ENCODE data around the gene C20orf141.
"Not testable (repeated sequence)": the region's sequence is repeated elsewhere in the genome, so short reads cannot be mapped to it uniquely, and the experiment has no call there.

C20orf141 gene

DNA sequence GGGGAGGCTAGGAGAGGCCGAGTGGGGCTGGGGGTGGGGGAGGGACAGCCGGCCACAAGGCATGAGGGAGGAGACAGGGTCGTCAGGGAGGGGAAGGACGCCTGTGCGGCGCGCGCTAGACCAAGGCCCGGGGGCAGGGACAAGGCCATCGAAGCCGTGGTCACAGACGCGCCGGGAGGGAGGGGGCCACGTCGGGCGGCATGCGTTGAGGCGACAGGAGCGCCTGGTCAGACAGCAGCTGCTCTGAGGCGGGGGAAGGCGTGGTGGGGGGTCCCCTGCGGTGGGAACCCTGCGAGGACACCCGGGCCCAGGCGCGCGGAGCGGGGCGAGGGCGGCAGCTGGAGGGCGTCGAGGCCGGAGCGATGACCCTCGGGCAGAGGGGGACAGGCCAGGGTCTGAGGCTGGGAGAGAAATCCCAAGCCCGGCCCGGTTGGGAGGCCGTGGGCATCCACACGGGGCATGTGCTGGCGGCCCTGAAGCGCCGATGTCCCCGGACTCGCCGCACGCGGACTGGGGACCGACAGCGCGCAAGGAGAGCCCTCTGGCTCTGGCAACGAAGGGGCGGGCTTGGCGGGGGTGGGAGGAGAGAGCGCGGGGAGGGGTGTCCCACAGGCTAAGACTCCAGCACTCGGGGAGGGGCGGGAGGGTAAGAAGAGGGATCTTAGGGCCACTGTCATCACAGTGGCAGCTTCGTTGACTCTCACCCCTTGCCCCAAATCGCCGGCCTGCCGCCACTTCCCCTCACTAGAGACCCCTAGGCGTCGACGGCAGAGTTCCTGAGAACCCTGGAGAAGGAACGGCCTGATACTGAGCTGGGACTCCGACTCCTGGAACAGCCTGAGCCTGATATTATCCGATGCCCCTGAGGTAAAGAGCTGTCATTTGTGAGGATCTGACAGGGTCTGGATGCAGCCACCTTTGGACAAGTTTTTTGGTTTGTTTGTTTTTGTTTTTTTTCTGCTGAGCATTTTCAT lies 6.4 kb downstream of the C20orf141 start:
- DNase-seq: peak; percentile 35

DNA sequence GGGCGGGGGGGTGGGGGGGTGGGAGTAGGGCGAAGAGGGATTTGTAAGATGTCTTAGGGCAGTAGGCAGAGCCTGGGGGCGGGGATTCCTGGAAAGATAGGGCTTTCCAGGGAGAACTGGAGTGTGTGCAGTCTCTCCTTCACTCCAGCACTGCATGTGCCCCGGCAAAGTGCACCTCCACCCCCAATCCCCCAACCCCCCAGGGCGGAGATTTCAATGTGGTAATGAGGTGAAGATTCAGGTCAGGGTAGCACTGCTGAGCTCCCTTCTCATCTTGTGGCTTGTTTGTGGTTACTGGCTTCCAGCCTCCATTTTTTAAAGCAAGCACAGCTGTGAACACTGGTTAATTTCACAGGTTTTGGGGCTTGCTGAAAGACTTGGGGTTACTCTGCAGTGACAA lies 7.3 kb downstream of the C20orf141 start:
- DNase-seq: no peak

DNA sequence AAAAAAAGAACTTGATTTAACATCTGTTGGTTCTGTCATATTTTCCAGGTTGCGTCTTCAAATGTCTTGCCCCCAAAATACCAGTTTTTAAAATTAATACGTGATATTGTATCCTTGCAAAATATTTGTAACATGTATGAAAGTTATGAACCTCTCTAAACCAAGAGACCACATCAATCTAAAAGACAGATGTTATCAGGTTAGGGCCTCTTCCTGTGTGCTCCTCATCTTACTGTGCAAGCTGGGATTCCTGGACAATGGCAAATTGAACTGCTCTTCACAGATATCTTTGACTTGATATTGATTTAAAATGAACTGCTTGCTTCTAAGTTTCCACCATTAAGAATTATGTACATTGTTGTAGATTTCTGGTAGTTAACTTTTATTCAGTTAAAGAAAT lies 11.0 kb downstream of the C20orf141 start:
- DNase-seq: no peak

DNA sequence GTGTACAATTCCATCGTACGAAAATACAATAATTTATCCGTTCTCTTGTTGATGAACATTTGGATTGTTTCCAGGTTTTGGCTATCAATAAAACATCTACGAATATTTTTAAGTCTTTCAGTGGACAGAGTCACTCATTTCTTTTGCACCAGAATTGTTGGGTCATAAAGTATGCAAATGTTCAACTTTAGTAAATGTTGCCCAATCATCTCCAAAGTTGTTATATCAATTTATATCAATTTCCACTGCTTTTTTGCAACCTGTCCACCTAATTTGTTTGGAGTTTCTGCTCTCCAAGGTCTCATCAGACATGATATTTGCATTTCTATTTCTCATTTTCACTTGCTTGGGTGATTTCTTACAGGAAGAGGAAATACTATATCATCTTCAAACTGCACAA lies 11.9 kb downstream of the C20orf141 start:
- DNase-seq: no peak

DNA sequence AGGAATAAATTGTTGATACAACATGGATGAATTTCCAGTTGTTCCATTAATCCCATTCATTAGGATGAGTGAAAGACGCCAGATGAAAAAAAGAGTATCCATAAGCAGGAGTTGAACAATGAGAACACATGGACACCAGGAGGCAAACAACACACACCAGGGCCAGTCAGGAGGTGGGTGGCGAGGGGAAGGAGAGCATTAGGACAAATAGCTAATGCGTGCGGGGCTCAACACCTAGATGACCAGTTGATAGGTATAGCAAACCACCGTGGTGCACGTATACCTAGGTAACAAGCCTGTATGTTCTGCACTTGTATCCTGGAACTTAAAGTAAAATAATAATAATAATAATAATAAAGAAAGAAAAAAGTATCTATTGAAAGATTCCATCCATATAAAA lies 14.6 kb downstream of the C20orf141 start:
- no peak for DNase-seq

DNA sequence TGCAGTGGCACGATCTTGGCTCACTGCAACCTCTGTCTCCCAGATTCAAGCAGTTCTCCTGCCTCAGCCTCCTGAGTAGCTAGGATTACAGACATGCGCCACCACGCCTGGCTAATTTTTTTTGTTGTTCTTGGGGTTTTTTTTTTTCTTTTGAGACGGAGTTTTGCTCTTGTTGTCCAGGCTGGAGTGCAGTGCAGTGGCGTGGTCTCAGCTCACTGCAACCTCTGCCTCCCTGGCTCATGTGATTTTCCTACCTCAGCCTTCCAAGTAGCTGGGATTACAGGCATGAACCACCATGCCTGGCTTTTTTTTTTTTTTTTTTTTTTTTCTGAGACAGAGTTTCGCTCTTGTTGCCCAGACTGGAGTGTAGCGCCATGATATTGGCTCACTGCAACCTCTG lies 16.4 kb downstream of the C20orf141 start:
- not testable (repeated sequence) for DNase-seq

DNA sequence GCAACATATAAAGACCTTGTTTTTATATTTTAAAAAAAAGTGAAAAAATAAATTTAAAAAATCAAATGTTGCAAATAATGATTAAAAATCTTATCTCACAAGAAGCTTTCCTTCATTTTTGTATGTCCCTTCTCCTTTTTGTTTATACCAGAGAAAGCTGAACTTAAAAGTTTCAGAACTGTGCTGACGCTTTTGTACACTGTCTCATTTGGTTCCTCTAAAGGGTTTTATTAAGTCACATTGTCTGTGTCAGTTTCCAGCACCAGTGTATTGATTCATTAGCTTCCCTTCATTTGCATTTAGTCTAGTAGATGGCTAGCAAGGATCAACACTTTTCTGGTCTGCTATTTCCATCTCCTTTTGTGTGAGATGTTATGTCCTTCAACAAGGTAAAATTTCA lies 19.0 kb downstream of the C20orf141 start:
- no peak for DNase-seq

DNA sequence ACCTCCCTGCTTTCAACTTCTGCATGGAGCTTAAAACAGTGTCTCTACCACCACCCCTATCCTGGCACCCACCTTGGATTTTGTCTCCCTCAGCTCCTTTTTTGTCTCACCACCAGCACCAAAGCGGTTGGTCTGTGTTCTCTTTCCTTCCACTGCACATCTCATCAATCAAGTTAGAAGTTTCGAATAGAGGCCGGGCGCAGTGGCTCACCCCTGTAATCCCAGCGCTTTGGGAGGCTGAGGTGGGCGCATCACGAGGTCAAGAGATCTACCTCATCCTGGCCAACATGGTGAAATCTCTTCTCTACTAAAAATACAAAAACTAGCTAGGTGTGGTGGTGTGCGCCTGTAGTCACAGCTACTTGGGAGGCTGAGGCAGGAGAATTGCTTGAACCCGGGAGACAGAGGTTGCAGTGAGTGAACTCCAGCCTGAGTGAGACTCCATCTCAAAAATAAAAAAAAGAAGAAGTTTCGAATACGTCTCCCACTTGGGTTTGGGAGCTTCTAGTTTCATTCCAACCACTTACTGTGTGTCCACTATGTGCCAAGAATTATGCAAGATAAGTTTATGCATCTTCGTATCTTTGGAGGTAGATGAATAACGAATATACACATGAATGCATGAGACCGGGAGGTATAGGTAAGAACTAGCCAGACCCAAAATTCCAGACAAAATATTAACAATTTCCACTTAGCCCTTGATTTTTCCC lies 19.8 kb downstream of the C20orf141 start:
- no peak for DNase-seq

DNA sequence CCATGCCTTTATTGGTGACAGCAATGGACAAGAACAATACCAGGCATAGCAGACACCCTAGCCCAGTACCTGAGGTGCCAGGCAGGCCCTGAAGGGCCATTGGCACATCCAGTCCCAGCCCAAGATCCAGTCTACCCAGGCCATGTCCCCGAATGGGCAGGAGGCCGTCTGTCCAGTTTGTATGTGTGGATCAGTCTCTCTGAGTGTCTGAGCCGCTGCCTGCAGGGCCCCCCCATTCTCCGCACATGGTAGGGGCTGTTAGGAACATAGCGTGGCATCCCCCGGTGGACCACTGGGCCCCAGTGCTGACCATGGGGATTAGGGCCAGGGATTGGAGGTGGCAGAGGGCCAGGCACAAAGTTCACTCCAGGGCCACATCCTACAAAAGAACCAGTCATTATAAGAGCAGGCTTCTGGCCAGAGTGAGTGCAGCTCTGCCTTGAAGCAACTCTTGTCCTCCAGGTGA lies 20.6 kb downstream of the C20orf141 start:
- no peak for DNase-seq

DNA sequence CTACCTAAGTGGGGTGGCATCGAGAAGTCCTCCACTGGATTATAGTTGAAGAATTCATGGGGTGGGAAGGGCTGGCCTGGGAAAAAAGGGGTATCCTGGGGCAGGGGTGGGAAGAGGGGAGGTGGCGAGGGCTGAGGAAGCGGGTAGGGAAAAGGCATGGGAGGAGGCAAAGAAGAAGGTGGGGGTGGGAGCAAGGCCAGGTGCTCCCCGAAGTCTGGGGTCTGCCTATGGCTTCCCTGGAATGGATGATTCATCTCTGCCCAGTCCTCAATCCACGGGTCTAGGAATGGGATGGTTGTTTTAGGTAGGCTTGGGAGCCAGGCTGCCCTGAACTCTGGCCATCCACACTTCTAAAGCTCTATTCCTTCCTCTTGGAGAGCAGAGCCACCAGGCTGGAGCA lies 21.2 kb downstream of the C20orf141 start:
- no peak for DNase-seq

DNA sequence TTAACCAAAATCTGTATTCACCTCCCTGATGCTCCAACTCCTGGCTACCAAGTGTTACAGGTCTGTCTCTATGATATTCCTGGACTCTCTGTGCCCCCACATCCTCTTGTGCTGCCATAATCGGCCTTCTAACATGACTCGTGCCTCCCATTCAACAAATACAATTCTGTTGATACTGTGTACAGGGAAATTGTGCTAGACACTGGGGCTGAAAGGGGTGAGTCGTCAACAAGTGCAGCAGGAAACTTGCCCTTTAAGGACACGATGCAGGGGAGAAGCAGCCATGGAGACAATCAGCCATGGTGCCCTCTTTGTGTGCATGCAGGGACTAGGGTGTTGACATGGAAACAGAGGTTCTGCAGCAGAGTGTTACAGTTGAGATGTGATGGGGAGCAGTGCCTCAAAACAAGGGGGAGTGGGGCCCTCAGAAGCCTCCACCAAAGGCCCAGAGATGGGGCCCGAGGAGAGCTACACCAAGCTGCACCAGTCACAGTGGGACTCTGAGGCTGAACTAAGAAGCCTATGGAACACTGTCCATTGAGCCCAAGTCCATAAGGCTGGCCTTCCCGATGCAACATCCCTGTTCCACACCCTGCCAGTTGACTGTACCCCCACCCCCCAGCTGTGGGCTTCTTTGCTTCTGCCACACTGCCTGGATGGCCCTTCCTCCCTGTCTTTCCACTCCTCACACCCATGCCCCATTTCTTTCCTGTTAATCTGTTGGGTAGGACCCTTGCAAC lies 22.6 kb downstream of the C20orf141 start:
- DNase-seq: no peak

DNA sequence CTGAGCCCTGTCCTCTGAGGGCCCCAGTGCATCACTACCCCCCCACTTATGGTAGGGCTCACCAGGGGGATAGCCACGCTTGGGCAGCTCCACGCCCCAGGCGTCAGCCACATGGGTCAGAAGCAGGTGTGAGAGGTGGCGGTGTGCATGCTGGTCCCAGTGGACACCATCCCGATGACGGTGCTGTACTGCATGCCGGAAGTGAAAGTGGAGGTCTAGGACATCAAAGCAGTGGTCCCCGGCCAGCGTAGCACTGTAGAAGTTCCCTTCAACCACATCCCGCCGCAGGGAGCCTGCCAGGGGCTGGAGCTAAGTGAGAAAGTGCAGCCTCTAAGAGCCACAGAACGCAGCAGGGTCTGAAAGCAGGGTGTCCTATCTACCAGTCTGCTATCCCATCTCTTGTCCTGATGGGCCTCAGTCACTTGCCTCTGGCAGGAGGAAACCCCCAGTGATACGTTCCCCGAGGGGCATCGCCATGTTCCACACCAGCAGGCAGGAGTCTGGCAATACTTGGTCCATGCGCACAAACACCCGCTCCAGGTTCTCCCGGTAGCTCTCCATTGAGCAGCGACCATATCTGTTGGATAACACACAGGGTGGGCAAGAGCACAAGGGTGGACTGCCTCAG lies 23.5 kb downstream of the C20orf141 start:
- no peak for DNase-seq

DNA sequence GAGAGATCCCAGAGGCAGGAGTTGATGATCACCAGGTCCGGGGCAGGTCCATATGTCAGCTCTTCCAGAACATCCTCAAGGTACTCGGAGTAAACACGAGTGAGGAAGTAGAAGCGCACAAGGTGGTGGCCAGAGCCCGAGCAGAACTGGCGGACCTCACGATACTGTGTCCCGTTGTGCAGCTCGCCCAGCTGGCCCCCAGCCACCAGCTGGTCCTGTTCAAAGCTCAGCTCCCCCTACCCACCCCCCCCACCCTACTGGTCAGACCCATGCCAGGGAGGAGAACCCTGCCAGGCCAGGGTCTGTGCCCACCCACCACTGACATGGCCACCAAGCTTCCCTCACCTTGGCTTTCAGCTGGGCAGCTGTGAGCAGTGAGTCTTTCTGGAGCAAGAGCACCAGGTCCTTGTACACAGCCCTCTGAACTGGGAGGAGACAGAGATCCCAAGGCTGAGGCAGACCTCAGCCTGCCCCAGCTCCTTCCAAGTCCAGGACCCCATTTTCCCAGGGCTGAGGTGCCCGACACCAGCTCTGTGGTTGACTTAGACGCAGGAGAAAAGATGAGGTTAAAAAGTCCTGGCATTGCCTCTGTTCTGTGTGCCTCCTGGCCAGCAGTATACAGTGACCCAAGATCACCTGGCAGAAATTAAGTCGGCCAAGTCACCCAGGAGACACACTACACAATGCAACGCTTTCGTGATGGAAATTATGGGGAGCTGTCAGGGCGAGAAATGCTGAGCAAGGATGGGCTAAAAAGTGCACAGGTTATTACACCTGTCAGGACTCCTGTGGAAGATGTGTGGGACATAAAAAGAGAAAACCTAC lies 24.3 kb downstream of the C20orf141 start:
- no peak for DNase-seq

DNA sequence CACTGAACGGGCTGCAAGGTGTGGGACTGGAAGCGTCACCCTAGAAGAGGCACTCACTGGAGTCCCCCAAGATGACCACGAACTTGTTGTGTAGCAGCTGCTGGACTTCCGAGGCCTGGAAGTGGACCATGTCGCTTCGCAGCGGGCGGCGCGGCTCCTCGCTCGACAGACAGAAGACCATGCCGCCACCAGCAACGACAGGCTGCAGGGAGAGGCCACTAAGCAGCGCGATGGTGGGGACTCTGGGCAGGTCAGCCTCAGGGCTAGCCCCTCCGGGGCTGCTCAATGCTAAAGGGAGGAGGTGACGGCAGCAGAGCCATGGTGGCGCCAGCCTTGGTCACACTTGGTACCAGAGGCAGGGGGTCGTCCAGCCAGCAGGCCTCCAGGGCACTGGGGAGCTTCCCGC lies 24.9 kb downstream of the C20orf141 start:
- DNase-seq: no peak

DNA sequence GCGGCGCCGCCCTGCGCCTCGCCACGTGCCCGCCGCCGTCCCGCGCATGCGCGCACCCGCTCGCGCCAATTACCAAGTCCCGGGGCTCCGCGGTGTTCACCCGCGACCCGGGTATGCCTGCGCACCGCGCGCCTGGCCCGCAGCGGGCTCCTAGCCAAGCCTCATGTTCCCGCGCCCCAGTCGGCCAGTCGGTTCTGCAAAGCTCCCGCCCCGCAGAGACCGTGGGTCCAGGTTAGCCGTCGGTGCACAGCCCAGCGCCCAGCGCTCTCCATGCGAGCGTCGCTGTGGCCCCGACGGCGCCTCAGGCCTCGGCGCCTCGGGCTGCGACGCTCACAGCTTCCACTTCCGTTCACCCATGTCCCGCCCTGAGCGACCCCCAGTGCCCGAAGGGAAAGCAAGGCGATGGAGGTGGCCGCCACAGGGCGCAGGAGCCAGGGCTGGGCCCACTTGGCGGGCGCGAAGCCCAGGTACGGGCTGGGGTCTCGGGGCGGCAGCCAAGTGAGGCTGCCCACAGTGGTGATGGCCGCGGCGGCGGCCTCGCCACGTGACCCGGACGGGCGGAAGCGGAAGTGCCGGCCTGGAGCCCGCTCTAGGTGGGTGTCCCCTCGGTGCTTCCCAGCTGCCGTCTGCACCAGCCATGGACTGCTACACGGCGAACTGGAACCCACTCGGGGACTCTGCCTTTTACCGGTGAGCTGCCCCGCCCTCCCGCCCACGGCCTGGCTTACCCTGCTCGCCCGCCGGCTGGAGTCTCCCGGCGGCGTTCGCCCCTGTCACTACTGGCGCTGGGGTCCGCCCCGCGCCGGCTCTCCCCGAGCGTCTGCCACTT lies 25.6 kb downstream of the C20orf141 start, which contains the start of the genes PCED1A and VPS16:
Gene PCED1A, minus strand, starts transcription at position 518 of the 829 bp plus-strand sequence. CDS start 743 bp downstream, outside the sequence.
Gene VPS16, plus strand, starts transcription at position 608 of the 829 bp plus-strand sequence. Its CDS starts 30 bp downstream, at position 638.
- DNase-seq: peak; percentile 94

DNA sequence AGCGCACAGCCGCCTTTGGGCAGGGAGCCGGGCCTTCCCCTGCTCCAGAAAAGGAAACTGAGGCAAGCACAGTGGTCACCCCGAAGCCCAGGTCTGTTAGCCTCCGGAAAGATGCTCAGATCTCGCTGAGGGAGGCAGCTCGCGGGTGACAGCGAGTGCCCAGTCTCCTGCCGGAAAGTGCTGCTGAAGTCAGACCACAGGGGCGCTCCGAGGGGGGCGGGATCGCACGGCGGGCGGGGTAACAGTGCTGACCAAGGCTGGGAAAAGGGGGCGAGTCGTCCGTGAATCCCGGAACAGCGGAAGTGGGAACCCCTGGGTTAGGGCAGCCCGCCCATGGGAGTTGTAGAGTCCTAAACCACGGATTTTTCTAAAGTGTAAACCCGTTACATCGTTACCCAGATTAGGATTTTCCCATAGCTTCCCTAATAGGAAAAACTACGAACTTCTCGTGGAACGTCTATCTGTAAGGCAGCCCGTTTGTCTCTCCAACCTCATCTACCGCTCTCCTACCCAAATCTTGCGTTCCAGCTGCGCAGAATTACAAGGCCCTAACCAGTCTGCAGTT lies 26.3 kb downstream of the C20orf141 start:
- DNase-seq: peak; percentile 87

DNA sequence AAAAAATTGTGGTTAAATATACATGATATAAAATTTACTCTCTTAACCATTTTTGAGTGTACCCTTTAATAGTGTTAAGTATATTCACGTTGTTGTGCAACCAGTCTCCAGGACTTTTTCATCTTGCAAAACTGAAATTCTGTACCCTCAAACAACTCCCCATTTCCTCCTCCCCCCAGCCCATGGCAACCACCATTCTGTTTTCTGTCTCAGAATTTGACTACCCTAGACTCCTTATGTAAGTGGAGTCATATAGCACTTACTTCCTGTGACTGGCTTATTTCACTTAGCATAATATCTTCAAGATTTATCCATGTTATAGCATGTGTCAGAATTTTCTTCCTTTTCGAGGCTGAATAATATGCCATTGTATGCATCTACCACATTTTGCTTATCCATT lies 30.8 kb downstream of the C20orf141 start:
- no peak for DNase-seq

DNA sequence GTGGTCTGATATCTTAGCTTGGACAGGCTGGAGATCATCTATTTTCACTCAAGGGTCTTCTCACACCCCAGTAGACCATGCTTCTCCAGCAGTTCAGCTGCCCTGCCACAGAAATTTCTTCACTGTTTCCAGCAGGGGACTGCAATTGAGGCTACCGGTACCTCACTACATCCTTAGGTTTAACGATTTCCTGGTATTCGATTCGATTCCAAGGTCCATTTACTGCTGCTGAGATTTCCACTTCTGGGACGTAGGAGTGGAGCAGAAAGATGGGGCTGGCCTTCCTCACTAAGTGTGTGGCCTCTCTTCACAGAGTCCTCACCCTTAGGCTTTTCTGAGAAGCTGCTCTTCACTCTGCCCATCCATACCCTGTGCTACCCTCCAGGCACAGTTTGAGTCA lies 31.9 kb downstream of the C20orf141 start:
- no peak for DNase-seq

DNA sequence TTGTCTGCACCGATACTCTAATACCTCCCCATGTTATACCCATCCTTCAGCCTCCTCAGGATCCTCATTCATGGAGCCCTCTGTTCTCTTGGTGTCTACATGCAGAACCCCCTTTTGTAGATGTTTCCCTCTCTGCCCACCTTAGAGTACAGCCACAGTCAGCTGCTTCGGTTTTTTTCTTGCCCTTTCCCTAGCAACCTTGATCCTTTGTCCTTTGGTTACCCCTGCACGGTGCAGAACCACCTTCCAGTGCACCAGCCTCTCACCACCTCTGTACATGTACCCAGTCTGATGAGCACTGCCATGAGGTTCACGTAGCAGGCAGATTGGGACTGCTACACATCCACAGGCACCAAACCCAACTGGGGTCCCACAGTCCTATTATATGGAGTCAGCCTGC lies 33.0 kb downstream of the C20orf141 start:
- DNase-seq: no peak

DNA sequence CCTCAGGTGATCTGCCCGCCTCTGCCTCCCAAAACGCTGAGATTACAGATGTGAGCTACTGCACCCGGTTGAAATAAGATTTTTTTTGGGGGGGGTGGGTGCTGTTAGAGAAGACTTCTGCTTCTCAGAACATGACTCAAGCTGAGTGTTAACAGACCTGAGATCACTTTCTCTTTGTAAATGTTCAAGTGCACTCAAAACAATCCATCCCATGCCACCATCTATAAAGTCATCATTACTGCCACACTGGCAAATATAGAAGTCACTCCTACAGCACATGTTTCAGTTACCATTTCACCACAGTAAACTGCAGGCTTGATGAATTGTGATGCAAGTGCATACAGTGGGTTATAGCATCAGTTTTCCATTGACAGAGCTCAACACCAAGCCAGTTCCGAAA lies 34.7 kb downstream of the C20orf141 start:
- DNase-seq: no peak
